ENCODE results near the gene UBE2D3. TPM values are rescaled to one million over a fixed set of nuclear protein-coding genes. Genes with fewer than 3 reads are reported as not detected.
A peak's percentile ranks its signal among the peaks of the same experiment; 100 is the strongest.
"Not testable (repeated sequence)": the region's sequence is repeated elsewhere in the genome, so short reads cannot be mapped to it uniquely, and the experiment has no call there.

The UBE2D3 gene
- 429 and 432 TPM in 2 replicates for total RNA-seq

DNA sequence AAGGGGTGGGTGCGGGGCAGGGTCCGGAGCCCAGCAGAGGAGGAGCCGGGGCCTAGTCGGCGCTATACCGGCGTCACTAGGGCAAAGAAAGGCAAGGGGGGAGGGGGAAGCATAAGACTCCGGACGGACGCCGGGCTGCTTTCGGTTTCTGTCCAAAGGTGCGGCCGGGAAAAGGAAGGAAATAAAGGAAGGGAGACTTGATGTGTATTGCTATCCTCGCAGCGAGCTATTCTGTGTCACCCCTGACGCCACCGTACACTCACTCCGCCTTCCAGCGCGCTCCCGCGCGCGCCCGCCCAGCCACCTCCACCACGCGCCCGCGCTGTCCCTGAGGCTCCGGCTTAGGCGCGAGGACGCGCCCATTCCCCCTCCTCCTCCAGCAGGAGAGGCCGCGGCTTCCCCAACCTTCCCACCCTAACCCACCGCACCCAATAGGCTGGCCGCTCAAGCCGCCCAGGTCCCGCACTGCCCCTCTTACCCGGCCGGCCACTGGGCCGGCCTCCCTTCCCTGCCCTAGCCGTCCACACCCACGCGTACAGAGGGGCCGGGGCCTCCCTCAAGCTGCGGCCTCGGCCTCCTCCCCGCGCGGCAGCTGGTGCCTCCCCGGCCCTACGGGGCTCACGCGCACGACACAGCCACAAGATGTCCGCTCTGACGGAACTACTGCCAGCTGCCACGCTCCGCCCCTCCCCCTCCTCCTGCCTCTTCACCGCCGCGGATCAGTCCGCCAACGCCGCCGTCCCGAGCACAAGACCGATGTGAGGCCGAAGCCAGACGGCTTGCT, at the start of gene UBE2D3:
Gene UBE2D3, minus strand, starts transcription at position 662 of the 784 bp plus-strand sequence. CDS start 1,043 bp downstream, outside the sequence.
- H3K4me1 Mint-ChIP-seq (ENCODE audit: low read depth) = peaks cover 32% of the 10 kb centered on the region
- peak; percentile 95 for DNase-seq (ENCODE audit: low spot score)
- peaks cover 15% of the 10 kb centered on the region for H3K36me3 Mint-ChIP-seq (ENCODE audit: low read depth)
- intact Hi-C loops (cut with micrococcal nuclease) = loop anchor here (1.0 to 5.0 kb wide), 9 partner anchors 38 to 1480 kb away; partner anchors contain the start of genes PPP3CA, SLC39A8 and SLC9B1
- H3K9me3 Mint-ChIP-seq = no peaks in the 10 kb centered on the region
- no peak within 1 kb of the TSS for H3K4me3 Mint-ChIP-seq (ENCODE audit: low read depth)
- no peak within 1 kb of the TSS for H3K27ac Mint-ChIP-seq
- no peaks in the 10 kb centered on the region for H3K27me3 Mint-ChIP-seq (ENCODE audit: low read depth)

GRCh38 chr4:102871772-102872171, 44.4 kb upstream of the UBE2D3 start:
- H3K4me1 Mint-ChIP-seq (ENCODE audit: low read depth) = peaks cover 24% of the 10 kb centered on the region
- no peaks in the 10 kb centered on the region for H3K27me3 Mint-ChIP-seq (ENCODE audit: low read depth)
- DNase-seq (ENCODE audit: low spot score) = no peak
- peaks cover 24% of the 10 kb centered on the region for H3K9me3 Mint-ChIP-seq
- peaks cover 56% of the 10 kb centered on the region for H3K36me3 Mint-ChIP-seq (ENCODE audit: low read depth)
- intact Hi-C loops (cut with micrococcal nuclease) = no loop called here
- H3K27ac Mint-ChIP-seq = peak overlapping the region; percentile 28
- H3K4me3 Mint-ChIP-seq (ENCODE audit: low read depth) = peak overlapping the region; percentile 52

DNA sequence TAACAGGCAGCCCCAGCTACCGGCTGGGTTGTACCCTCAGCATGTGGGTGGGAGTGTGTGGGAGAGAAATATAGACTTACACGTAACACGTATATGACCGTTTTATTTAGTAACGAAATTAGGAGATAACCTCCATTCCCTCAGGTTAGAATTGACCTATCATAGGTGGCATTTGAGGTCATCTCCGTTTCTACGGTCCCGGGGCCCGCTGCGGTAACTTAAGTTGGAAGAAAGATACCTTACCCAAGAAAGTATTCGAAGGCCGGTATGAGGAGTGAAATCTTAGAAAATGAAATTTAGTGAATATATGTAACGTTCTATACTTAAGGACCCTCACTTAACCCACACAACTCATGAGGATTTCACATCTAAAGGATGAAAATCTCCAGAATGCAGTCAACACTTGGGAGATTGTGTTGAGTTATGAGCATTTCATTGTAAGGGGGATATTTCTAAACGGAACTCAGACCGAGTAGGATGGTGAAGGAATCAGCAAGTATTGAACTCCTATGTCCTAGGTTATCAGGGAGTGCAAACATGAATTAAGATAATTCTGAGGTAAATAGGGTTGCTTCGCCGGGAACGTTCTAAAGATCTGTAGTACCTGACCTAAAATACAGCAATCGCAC, 42.3 kb upstream of the UBE2D3 start:
- H3K36me3 Mint-ChIP-seq (ENCODE audit: low read depth) = peaks cover 46% of the 10 kb centered on the region
- DNase-seq (ENCODE audit: low spot score) = no peak

GRCh38 chr4:102868781-102869568, 41.6 kb upstream of the UBE2D3 start, which contains the start of gene CISD2:
TSS of gene CISD2 (plus strand) at chr4:102868992. CDS start at chr4:102869085, 93 bp downstream.
- H3K36me3 Mint-ChIP-seq (ENCODE audit: low read depth) = peaks cover 46% of the 10 kb centered on the region
- peak; percentile 93 for DNase-seq (ENCODE audit: low spot score)
- intact Hi-C loops (cut with micrococcal nuclease) = loop anchor here (1.0 to 5.0 kb wide), 8 partner anchors 41 to 1522 kb away; partner anchors contain the start of genes BDH2, NFKB1, PPP3CA and SLC39A8
- H3K9me3 Mint-ChIP-seq = peaks cover 4% of the 10 kb centered on the region
- H3K27me3 Mint-ChIP-seq (ENCODE audit: low read depth) = no peaks in the 10 kb centered on the region
- H3K4me3 Mint-ChIP-seq (ENCODE audit: low read depth) = peak within 1 kb of the TSS; percentile 90
- H3K27ac Mint-ChIP-seq = peak within 1 kb of the TSS; percentile 99
- peaks cover 48% of the 10 kb centered on the region for H3K4me1 Mint-ChIP-seq (ENCODE audit: low read depth)

More for the DNA sequence above, 42.3 kb upstream of the UBE2D3 start:
- peaks cover 4% of the 10 kb centered on the region for H3K9me3 Mint-ChIP-seq
- peaks cover 41% of the 10 kb centered on the region for H3K4me1 Mint-ChIP-seq (ENCODE audit: low read depth)
- peak overlapping the region; percentile 98 for H3K27ac Mint-ChIP-seq
- peak overlapping the region; percentile 90 for H3K4me3 Mint-ChIP-seq (ENCODE audit: low read depth)
- intact Hi-C loops (cut with micrococcal nuclease) = loop anchor here (1.0 to 5.0 kb wide), 7 partner anchors 150 to 1523 kb away; partner anchors contain the start of genes BDH2, NFKB1, PPP3CA and SLC39A8
- no peaks in the 10 kb centered on the region for H3K27me3 Mint-ChIP-seq (ENCODE audit: low read depth)

DNA sequence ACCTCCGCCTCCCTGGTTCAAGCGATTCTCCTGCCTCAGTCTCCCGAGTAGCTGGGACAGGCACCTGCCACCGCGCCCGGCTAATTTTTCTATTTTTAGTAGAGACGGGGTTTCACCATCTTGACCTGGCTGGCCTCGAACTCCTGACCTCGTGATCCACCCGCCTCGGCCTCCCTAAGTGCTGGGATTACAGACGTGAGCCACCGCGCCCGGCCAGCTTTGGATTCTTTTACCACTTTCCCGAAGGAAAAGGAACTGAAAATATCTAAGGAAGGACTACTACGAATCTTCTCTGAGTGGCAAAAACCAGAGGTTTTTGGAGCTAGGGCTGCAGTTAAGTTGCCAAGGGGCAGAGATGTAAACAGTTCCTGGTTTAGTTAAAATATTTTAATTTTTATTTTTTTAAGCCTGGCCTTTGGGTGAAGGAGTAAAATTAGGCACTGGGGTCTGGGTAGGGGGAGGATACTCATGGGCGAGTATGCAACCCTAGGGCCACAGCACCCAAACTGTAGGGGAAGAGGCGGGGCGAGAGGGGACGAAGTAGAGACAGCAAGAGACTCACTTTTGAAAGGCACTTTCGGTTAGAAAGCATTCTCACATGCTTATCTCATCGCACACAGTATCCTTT, 40.9 kb upstream of the UBE2D3 start:
- H3K36me3 Mint-ChIP-seq (ENCODE audit: low read depth) = peaks cover 46% of the 10 kb centered on the region
- peak; percentile 20 for DNase-seq (ENCODE audit: low spot score)
- intact Hi-C loops (cut with micrococcal nuclease) = loop anchor here (1.0 to 5.0 kb wide), 6 partner anchors 40 to 1521 kb away; partner anchors contain the start of genes BDH2, NFKB1, PPP3CA and SLC9B2
- peaks cover 52% of the 10 kb centered on the region for H3K4me1 Mint-ChIP-seq (ENCODE audit: low read depth)
- peak overlapping the region; percentile 90 for H3K4me3 Mint-ChIP-seq (ENCODE audit: low read depth)
- no peaks in the 10 kb centered on the region for H3K27me3 Mint-ChIP-seq (ENCODE audit: low read depth)
- H3K9me3 Mint-ChIP-seq = peaks cover under 1% of the 10 kb centered on the region
- H3K27ac Mint-ChIP-seq = peak overlapping the region; percentile 99

- Mint-ChIP-seq H3K27ac (peak overlapping the region; percentile 99), H3K4me3 (ENCODE audit: low read depth) (peak overlapping the region; percentile 90), H3K4me1 (ENCODE audit: low read depth) (peaks cover 49% of the 10 kb centered on the region), H3K36me3 (ENCODE audit: low read depth) (peaks cover 46% of the 10 kb centered on the region), H3K27me3 (ENCODE audit: low read depth) (no peaks in the 10 kb centered on the region), H3K9me3 (peaks cover 4% of the 10 kb centered on the region)
- intact Hi-C loops (cut with micrococcal nuclease) = loop anchor here (1.0 to 5.0 kb wide), 6 partner anchors 39 to 1521 kb away; partner anchors contain the start of genes BDH2, NFKB1, PPP3CA and SLC9B2
- no peak for DNase-seq (ENCODE audit: low spot score)
Measured at GRCh38 chr4:102867278-102868152, 40.2 kb upstream of the UBE2D3 start.

DNA sequence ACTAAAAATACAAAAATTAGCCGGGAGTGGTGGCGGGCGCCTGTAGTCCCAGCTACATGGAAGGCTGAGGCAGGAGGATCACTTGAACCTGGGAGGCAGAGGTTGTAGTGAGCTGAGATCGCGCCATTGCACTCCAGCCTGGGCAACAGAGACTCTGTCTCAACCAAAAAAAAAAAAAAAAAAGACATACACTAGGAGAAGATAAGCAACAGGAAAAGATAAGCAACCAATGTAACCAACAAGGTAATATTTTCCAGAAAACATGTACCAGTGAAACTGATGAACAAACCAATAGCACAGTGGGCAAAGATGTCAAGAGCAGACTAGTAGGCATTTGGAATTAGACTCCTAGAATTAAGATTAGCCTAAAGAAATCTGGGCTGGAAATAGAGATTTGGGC, 38.0 kb upstream of the UBE2D3 start:
- peak overlapping the region; percentile 66 for H3K27ac Mint-ChIP-seq
- peaks cover 56% of the 10 kb centered on the region for H3K36me3 Mint-ChIP-seq (ENCODE audit: low read depth)
- not testable (repeated sequence) for DNase-seq (ENCODE audit: low spot score); H3K27me3 Mint-ChIP-seq (ENCODE audit: low read depth)
- peaks cover 20% of the 10 kb centered on the region for H3K9me3 Mint-ChIP-seq
- H3K4me3 Mint-ChIP-seq (ENCODE audit: low read depth) = peak overlapping the region; percentile 15
- peaks cover 41% of the 10 kb centered on the region for H3K4me1 Mint-ChIP-seq (ENCODE audit: low read depth)
- intact Hi-C loops (cut with micrococcal nuclease) = loop anchor here (2.0 to 5.0 kb wide), 3 partner anchors 23 to 238 kb away; partner anchors contain the start of gene SLC9B2

DNA sequence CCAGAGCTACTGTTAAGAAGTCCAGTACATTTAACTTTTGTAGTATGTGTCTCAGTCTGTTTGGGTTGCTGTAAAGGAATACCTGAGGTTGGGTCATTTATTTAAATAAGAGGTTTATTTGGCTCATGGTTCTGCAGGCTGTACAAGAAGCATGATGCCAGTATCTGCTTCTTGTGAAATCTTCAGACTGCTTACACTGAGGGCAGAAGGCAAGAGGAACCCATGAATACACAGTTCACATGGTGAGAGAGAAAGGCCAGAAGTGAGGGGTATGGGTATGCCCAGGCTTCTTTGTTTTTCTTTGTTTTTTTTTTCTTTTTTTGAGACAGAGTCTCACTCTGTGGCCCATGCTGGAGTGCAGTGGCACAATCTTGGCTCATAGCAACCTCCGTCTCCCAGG, 35.4 kb upstream of the UBE2D3 start:
- no peak overlapping the region for H3K4me3 Mint-ChIP-seq (ENCODE audit: low read depth)
- no peak for DNase-seq (ENCODE audit: low spot score)
- intact Hi-C loops (cut with micrococcal nuclease) = no loop called here
- H3K9me3 Mint-ChIP-seq = peaks cover 38% of the 10 kb centered on the region
- no peaks in the 10 kb centered on the region for H3K27me3 Mint-ChIP-seq (ENCODE audit: low read depth)
- H3K27ac Mint-ChIP-seq = no peak overlapping the region
- H3K4me1 Mint-ChIP-seq (ENCODE audit: low read depth) = peaks cover 35% of the 10 kb centered on the region
- H3K36me3 Mint-ChIP-seq (ENCODE audit: low read depth) = peaks cover 68% of the 10 kb centered on the region

DNA sequence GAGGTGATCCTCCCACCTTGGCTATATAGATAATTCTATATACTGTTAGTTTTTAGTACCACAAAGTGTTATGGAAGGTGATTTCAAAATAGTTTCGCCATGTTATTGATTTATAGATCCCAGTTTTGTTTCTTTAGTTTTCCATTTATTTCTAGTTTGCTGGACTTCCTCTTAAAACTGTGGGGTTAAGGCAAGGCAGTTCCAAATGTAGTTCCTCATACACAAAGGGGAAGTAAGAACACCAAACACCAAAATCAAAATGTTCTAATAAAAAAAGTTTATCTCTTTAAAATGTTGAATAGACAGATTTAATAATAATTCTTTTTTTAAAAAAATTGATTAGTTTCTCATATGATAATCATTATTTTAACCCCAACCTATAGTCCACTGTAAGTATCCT, 34.7 kb upstream of the UBE2D3 start:
- intact Hi-C loops (cut with micrococcal nuclease) = no loop called here
- Mint-ChIP-seq H3K36me3 (ENCODE audit: low read depth) (peaks cover 68% of the 10 kb centered on the region), H3K27me3 (ENCODE audit: low read depth) (no peaks in the 10 kb centered on the region), H3K4me1 (ENCODE audit: low read depth) (peaks cover 35% of the 10 kb centered on the region), H3K4me3 (ENCODE audit: low read depth) (no peak overlapping the region), H3K27ac (no peak overlapping the region), H3K9me3 (peaks cover 41% of the 10 kb centered on the region)
- DNase-seq (ENCODE audit: low spot score) = no peak

DNA sequence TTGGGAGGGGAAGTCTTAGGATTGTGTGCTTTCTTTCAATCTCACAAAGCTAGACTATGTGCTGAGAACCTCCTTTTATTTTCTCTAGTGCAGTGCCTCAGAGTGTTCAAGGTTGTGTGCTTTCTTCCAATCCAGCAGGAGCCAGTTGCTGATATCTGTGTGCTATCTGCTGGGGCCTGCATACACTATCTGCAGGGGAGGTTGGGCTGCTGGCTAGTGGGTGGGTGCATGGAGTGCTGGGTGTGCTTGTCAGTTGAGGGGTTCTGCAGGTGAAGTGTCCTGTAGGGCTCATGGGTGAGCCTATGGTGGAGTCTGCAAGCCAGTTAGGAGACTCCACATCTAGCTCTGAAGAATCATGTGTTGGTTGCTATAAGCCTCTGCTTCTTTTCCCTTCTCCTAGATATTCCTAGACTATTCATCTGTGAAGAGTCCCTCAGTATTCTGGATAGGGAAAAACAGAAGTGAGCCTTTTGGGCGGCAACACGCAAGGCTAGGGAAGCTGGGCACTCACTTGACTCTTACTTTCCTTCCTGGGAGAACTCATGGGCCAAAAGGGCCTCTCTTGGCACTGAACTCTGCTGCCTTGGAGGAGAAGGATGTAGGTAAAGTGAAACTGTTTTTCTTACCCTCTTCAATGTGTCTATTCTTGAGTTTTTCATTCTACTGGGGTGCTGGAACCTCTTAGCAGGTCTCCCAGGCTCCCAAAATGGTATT, 33.4 kb upstream of the UBE2D3 start:
- no peak for DNase-seq (ENCODE audit: low spot score)
- Mint-ChIP-seq H3K9me3 (peaks cover 46% of the 10 kb centered on the region), H3K4me1 (ENCODE audit: low read depth) (peaks cover 25% of the 10 kb centered on the region), H3K27ac (no peak overlapping the region), H3K36me3 (ENCODE audit: low read depth) (peaks cover 65% of the 10 kb centered on the region), H3K4me3 (ENCODE audit: low read depth) (no peak overlapping the region), H3K27me3 (ENCODE audit: low read depth) (no peaks in the 10 kb centered on the region)
- intact Hi-C loops (cut with micrococcal nuclease) = no loop called here
